KMS-11 (cell line): ENCODE measurements around the gene ZRANB2.

Experiments used
- H2AFZ ChIP-seq: fragments of 200-600 bp; sonication (generic); 2 replicates; pipeline ENCODE4 v1.6.1; 2016; ENCODE audit warnings: antibody characterized with exemption, mixed run types, low read depth
- H3K27ac ChIP-seq: fragments of 200-600 bp; sonication (generic); 2 replicates; pipeline ENCODE4 v1.6.1; 2016; ENCODE audit warnings: mild to moderate bottlenecking, mixed run types
- H3K27me3 ChIP-seq: fragments of 200-600 bp; sonication (generic); 2 replicates; pipeline ENCODE4 v1.6.1; 2017; ENCODE audit warnings: mild to moderate bottlenecking, low read depth, mixed run types, moderate library complexity; ENCODE audit not compliant: insufficient read depth
- H3K36me3 ChIP-seq: fragments of 200-600 bp; sonication (generic); 2 replicates; pipeline ENCODE4 v1.6.1; 2017; ENCODE audit warnings: mild to moderate bottlenecking, mixed run types; ENCODE audit not compliant: insufficient read depth
- H3K4me1 ChIP-seq: fragments of 200-600 bp; sonication (generic); 2 replicates; pipeline ENCODE4 v1.6.1; 2016; ENCODE audit warnings: mild to moderate bottlenecking, low read depth, mixed run types; ENCODE audit not compliant: poor library complexity, severe bottlenecking
- H3K4me2 ChIP-seq: fragments of 200-600 bp; sonication (generic); 2 replicates; pipeline ENCODE4 v1.7.0; 2016; ENCODE audit warnings: mild to moderate bottlenecking, mixed run types
- H3K4me3 ChIP-seq: fragments of 200-600 bp; sonication (generic); IDR thresholded peaks from 2 replicates; pipeline ENCODE4 v1.6.1; 2017; ENCODE audit warnings: low read depth, low read length, mixed read lengths; ENCODE audit not compliant: insufficient read depth
- H3K79me2 ChIP-seq: fragments of 200-600 bp; sonication (generic); 2 replicates; pipeline ENCODE4 v1.6.1; 2016; ENCODE audit warnings: low read depth, mixed run types; ENCODE audit not compliant: insufficient read depth
- H3K9ac ChIP-seq: fragments of 200-600 bp; sonication (generic); 2 replicates; pipeline ENCODE4 v1.6.1; 2016; ENCODE audit warnings: mild to moderate bottlenecking, mixed run types
- H4K20me1 ChIP-seq: fragments of 200-600 bp; sonication (generic); 2 replicates; pipeline ENCODE4 v1.6.1; 2016; ENCODE audit warnings: mild to moderate bottlenecking, mixed run types; ENCODE audit not compliant: insufficient read depth
- CTCF ChIP-seq: fragments of 200-600 bp; sonication (generic); conservative IDR thresholded peaks from 2 replicates; pipeline ENCODE4 v1.6.1; 2017; ENCODE audit warnings: low read depth, mild to moderate bottlenecking, antibody characterized with exemption, low read length, moderate library complexity, mixed read lengths

Gene ZRANB2

GRCh38 chr1:71026093-71026492, 54.7 kb downstream of the ZRANB2 start:
- H3K9ac ChIP-seq: no peak overlapping the region
- no peak for TF ChIP-seq CTCF
- no peaks in the 10 kb centered on the region for H3K27me3 ChIP-seq
- no peak overlapping the region for H2AFZ ChIP-seq
- H3K27ac ChIP-seq: no peak overlapping the region
- no peaks in the 10 kb centered on the region for H3K4me1 ChIP-seq
- no peaks in the 10 kb centered on the region for H3K79me2 ChIP-seq
- H3K4me2 ChIP-seq: no peak overlapping the region
- no peak overlapping the region for H3K4me3 ChIP-seq
- H3K36me3 ChIP-seq: no peaks in the 10 kb centered on the region
- no peaks in the 10 kb centered on the region for H4K20me1 ChIP-seq

DNA sequence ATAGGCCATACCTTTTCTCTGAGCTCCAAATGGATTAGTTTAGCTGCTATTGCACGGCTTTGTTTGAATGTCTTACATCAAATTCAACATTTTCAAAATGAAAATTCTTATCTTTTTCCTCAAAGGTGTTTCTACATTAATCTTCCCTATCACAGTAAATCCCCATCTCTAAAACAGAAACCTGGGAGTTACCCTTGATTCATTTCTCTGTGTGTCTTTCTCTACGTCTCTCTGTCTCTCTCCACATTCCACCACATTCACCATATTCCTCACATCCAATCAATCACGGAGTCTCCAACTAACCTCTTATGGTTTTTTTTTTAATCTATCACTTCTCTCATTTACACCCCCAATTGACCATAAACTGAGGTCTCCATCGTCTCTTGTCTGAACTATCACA, 57.3 kb downstream of the ZRANB2 start:
- Histone ChIP-seq H3K27ac (no peak overlapping the region), H3K4me3 (no peak overlapping the region), H3K36me3 (no peaks in the 10 kb centered on the region), H3K4me2 (no peak overlapping the region), H3K79me2 (no peaks in the 10 kb centered on the region), H3K9ac (no peak overlapping the region), H3K27me3 (no peaks in the 10 kb centered on the region), H3K4me1 (no peaks in the 10 kb centered on the region), H2AFZ (no peak overlapping the region), H4K20me1 (no peaks in the 10 kb centered on the region)
- no peak for TF ChIP-seq CTCF

- H3K27ac ChIP-seq: no peak overlapping the region
- TF ChIP-seq CTCF: no peak
- H3K27me3 ChIP-seq: no peaks in the 10 kb centered on the region
- H3K79me2 ChIP-seq: no peaks in the 10 kb centered on the region
- H2AFZ ChIP-seq: no peak overlapping the region
- no peaks in the 10 kb centered on the region for H3K36me3 ChIP-seq
- no peak overlapping the region for H3K4me3 ChIP-seq
- H3K9ac ChIP-seq: no peak overlapping the region
- H3K4me1 ChIP-seq: no peaks in the 10 kb centered on the region
- no peaks in the 10 kb centered on the region for H4K20me1 ChIP-seq
- no peak overlapping the region for H3K4me2 ChIP-seq
These were observed 61.4 kb downstream of the ZRANB2 start for GRCh38 chr1:71019233-71019969.

GRCh38 chr1:71018791-71019190, 62.0 kb downstream of the ZRANB2 start:
- Histone ChIP-seq H4K20me1 (no peaks in the 10 kb centered on the region), H3K4me1 (no peaks in the 10 kb centered on the region), H3K36me3 (no peaks in the 10 kb centered on the region), H3K27me3 (no peaks in the 10 kb centered on the region), H2AFZ (no peak overlapping the region), H3K9ac (no peak overlapping the region), H3K4me2 (no peak overlapping the region), H3K79me2 (no peaks in the 10 kb centered on the region), H3K27ac (no peak overlapping the region), H3K4me3 (no peak overlapping the region)
- no peak for TF ChIP-seq CTCF
